Tibial nerve (tissue), 3 donors: ENCODE results near the gene ZNF681.

Experiments used
- CTCF ChIP-seq, 5 experiments: fragments of 200-600 bp in 3 of 5; fragments of 450-650 bp in 2 of 5; sonication (generic) in 3 of 5; IDR thresholded peaks; one replicate each; pipeline ENCODE4 v1.5.1; 2016 to 2019; ENCODE audit warnings: antibody characterized with exemption in 5 of 5, mild to moderate bottlenecking in 3 of 5, moderate library complexity in 2 of 5
- POLR2A ChIP-seq, 2 donors: fragments of 450-650 bp; IDR thresholded peaks; one replicate each; pipeline ENCODE4 v1.6.1; 2017; ENCODE audit warnings: antibody characterized with exemption in 2 of 2, mild to moderate bottlenecking in 2 of 2, moderate library complexity in 2 of 2

DNA sequence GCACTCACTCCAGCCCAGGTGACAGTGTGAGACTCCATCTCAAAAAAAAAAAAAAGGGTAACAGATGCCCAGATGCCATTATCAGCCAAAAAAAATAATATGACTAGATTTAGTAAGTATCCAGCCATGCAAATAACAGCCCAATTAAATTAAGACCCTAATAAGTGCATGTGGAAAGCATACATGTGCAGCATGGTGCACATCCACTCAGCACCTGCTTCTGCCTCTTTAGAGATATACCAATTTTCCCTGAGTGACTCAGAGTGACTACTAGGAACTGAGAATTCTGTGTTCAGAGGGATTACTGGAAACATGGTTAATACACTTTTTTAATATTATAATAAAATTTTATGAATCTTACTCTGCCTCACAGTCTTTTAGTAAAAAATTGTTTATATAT lies 41.9 kb downstream of the ZNF681 start:
- no peak for TF ChIP-seq CTCF (IDR thresholded peaks at IDR 0.05)
- no peak for TF ChIP-seq POLR2A (IDR thresholded peaks at IDR 0.05)
